ENCODE results near the gene PRUNE2. TPM values are rescaled to one million over a fixed set of nuclear protein-coding genes. Genes with fewer than 3 reads are reported as not detected.

The PRUNE2 gene
- total and polyA plus RNA-seq, 4 donors, result 3.8 to 18.1 (median 7.8) TPM

DNA sequence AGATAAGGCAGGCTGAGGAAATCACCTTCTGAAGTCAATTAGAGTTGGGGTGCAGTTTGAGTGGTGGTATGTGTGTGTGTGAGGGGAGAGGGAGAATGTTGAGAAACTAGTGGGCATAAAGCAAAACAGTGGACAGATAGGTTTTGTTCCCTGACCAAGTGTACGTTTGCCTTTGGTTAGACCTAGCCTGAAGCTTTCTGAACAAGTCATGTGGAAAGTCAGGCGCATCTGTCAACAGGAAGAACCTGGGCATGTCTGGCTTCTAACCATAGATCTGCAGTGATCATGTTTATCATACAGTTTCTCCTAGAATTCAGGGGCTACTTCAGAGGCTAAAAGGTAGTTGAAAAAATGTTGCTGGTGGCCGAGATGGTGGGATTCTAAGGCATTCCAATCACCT lies 284.9 kb downstream of the PRUNE2 start:
- 64 to 77% methylated on average over 3 of the region's 3 CpGs for WGBS, 2 donors
- Histone ChIP-seq H3K27ac (ENCODE audit: low read depth in 1 of 2, low read length in 1 of 2) (no peak overlapping the region), H3K27me3 (ENCODE audit: control insufficient read depth in 3 of 3, insufficient read depth in 3 of 3, low read length in 2 of 3) (no peaks in the 10 kb centered on the region), H3K4me3 (no peak overlapping the region), H3K4me1 (ENCODE audit: control insufficient read depth in 5 of 5, insufficient read depth in 5 of 5, low read length in 5 of 5) (peaks cover 0 to 26% (median 4%) of the 10 kb centered on the region in 5 donors), H3K9me3 (ENCODE audit: control insufficient read depth in 4 of 4, insufficient read depth in 3 of 4, low read length in 3 of 4) (no peaks in the 10 kb centered on the region), H3K9ac (ENCODE audit: insufficient read depth in 1 of 2, low read length in 2 of 2) (no peak overlapping the region), H3K36me3 (ENCODE audit: control insufficient read depth in 4 of 4, insufficient read depth in 4 of 4, low read length in 4 of 4) (no peaks in the 10 kb centered on the region)
- ATAC-seq (ENCODE audit: insufficient read depth, low FRiP score) (no peak), DNase-seq (no peak)
- TF ChIP-seq, protein P1, sequence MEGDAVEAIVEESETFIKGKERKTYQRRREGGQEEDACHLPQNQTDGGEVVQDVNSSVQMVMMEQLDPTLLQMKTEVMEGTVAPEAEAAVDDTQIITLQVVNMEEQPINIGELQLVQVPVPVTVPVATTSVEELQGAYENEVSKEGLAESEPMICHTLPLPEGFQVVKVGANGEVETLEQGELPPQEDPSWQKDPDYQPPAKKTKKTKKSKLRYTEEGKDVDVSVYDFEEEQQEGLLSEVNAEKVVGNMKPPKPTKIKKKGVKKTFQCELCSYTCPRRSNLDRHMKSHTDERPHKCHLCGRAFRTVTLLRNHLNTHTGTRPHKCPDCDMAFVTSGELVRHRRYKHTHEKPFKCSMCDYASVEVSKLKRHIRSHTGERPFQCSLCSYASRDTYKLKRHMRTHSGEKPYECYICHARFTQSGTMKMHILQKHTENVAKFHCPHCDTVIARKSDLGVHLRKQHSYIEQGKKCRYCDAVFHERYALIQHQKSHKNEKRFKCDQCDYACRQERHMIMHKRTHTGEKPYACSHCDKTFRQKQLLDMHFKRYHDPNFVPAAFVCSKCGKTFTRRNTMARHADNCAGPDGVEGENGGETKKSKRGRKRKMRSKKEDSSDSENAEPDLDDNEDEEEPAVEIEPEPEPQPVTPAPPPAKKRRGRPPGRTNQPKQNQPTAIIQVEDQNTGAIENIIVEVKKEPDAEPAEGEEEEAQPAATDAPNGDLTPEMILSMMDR (IDR thresholded peaks at IDR 0.05; ENCODE audit: control extremely low read depth, extremely low read depth), result no peak

DNA sequence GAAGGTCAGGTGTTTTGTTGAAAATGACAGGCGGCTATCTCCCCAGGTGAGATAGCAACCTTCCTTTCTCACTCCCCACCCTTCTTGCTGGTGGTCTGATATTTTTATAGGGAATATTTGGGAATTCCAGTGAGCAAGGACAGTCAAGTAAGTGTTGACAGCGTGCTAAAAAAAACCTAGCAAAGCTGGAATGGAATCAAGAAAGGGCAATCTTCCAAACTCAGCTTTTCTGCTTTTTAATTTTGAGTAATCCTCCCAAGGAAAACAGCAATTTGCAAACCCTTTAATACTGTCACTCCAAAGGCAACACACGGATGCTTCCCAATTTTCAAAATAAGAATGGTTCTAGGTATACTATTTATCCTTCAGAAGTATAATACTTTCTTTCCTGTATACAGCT lies 285.3 kb downstream of the PRUNE2 start:
- no peak for ATAC-seq (ENCODE audit: insufficient read depth, low FRiP score)
- Histone ChIP-seq H3K9ac (ENCODE audit: insufficient read depth in 1 of 2, low read length in 2 of 2) (no peak overlapping the region), H3K27me3 (ENCODE audit: control insufficient read depth in 3 of 3, insufficient read depth in 3 of 3, low read length in 2 of 3) (no peaks in the 10 kb centered on the region), H3K4me3 (no peak overlapping the region), H3K4me1 (ENCODE audit: control insufficient read depth in 5 of 5, insufficient read depth in 5 of 5, low read length in 5 of 5) (peaks cover 0 to 27% (median 4%) of the 10 kb centered on the region in 5 donors), H3K27ac (ENCODE audit: low read depth in 1 of 2, low read length in 1 of 2) (no peak overlapping the region), H3K36me3 (ENCODE audit: control insufficient read depth in 4 of 4, insufficient read depth in 4 of 4, low read length in 4 of 4) (no peaks in the 10 kb centered on the region), H3K9me3 (ENCODE audit: control insufficient read depth in 4 of 4, insufficient read depth in 3 of 4, low read length in 3 of 4) (no peaks in the 10 kb centered on the region)
- WGBS, 2 donors, result 72 to 85% methylated on average over 3 of the region's 3 CpGs
- TF ChIP-seq, protein P1 (IDR thresholded peaks at IDR 0.05; ENCODE audit: control extremely low read depth, extremely low read depth), result no peak
- peak in 2 of 3 donors; percentile 51 to 74 for DNase-seq

GRCh38 chr9:76619640-76620039 lies 286.3 kb downstream of the PRUNE2 start:
- H3K4me3 ChIP-seq, result no peak overlapping the region
- TF ChIP-seq, protein P1 (IDR thresholded peaks at IDR 0.05; ENCODE audit: control extremely low read depth, extremely low read depth), result no peak
- no peak overlapping the region for H3K27ac ChIP-seq (ENCODE audit: low read depth in 1 of 2, low read length in 1 of 2)
- H3K4me1 ChIP-seq (ENCODE audit: control insufficient read depth in 5 of 5, insufficient read depth in 5 of 5, low read length in 5 of 5), result peaks cover 0 to 37% (median 8%) of the 10 kb centered on the region in 5 donors
- DNase-seq (peak in 2 of 3 donors; percentile 75 to 81), ATAC-seq (ENCODE audit: insufficient read depth, low FRiP score) (no peak)
- H3K36me3 ChIP-seq (ENCODE audit: control insufficient read depth in 4 of 4, insufficient read depth in 4 of 4, low read length in 4 of 4), result no peaks in the 10 kb centered on the region
- WGBS, 2 donors, result 13 to 32% methylated on average over 2 of the region's 2 CpGs
- H3K27me3 ChIP-seq (ENCODE audit: control insufficient read depth in 3 of 3, insufficient read depth in 3 of 3, low read length in 2 of 3), result no peaks in the 10 kb centered on the region
- no peaks in the 10 kb centered on the region for H3K9me3 ChIP-seq (ENCODE audit: control insufficient read depth in 4 of 4, insufficient read depth in 3 of 4, low read length in 3 of 4)
- H3K9ac ChIP-seq (ENCODE audit: insufficient read depth in 1 of 2, low read length in 2 of 2), result no peak overlapping the region

DNA sequence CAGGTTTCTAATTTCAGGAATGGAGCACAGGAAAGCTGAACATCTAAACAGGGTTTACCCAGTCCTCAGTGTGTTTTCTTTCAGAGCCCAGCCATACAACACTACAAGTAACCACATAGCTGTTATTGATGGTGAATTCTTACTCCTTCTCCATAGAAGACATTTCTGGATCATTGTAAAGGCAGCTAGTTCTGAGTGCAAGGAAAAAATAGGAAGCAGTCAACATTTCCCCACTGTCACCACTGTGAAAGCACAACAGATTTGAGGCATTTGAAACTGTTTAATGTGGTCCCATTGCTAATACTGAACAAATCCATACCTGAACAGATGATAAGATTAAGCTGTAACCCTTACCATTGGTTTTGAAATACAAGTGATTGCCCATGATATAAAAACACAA lies 286.7 kb downstream of the PRUNE2 start:
- no peak for ATAC-seq (ENCODE audit: insufficient read depth, low FRiP score)
- H3K27me3 ChIP-seq (ENCODE audit: control insufficient read depth in 3 of 3, insufficient read depth in 3 of 3, low read length in 2 of 3), result no peaks in the 10 kb centered on the region
- no peak overlapping the region for H3K9ac ChIP-seq (ENCODE audit: insufficient read depth in 1 of 2, low read length in 2 of 2)
- H3K9me3 ChIP-seq (ENCODE audit: control insufficient read depth in 4 of 4, insufficient read depth in 3 of 4, low read length in 3 of 4), result no peaks in the 10 kb centered on the region
- H3K27ac ChIP-seq (ENCODE audit: low read depth in 1 of 2, low read length in 1 of 2), result no peak overlapping the region
- TF ChIP-seq, protein P1 (IDR thresholded peaks at IDR 0.05; ENCODE audit: control extremely low read depth, extremely low read depth), result no peak
- no peak for DNase-seq
- H3K4me3 ChIP-seq, result no peak overlapping the region
- peaks cover 0 to 41% (median 12%) of the 10 kb centered on the region in 5 donors for H3K4me1 ChIP-seq (ENCODE audit: control insufficient read depth in 5 of 5, insufficient read depth in 5 of 5, low read length in 5 of 5)
- no peaks in the 10 kb centered on the region for H3K36me3 ChIP-seq (ENCODE audit: control insufficient read depth in 4 of 4, insufficient read depth in 4 of 4, low read length in 4 of 4)
